ENCODE measurements around the gene TBC1D5. TPM values are rescaled to one million over a fixed set of nuclear protein-coding genes. Genes with fewer than 3 reads are reported as not detected.

The TBC1D5 gene
- total RNA-seq, 1 experiment from 2014 or later, result 33.9 TPM

DNA sequence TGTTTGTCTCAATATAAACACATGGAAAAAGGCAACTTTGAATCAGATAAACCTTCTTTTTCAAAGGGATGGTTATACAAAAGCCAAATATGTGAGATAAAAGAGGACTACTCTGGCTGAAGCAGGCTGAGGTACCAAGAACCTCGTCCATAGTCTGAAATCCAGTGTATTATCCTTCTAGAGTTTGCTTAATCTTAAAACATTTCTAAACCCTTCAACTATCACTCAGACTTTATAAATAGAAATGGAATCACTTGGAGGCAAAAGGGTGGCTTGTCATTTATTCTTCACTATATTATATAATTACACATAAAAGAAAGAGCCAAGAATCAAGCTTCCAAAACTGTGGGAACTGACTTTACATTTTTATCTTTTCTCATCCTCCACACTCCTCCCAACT, 554.1 kb downstream of the TBC1D5 start:
- TF ChIP-seq ZNF274 (IDR thresholded peaks at IDR 0.05; ENCODE audit: low read depth, low read length) (no peak), FOSL1 (IDR thresholded peaks at IDR 0.05; ENCODE audit: low read depth) (no peak), JUND (IDR thresholded peaks at IDR 0.05) (no peak), EZH2phosphoT487 (IDR thresholded peaks at IDR 0.05; ENCODE audit: borderline replicate concordance) (no peak), YY1 (IDR thresholded peaks at IDR 0.05; ENCODE audit: extremely low read depth, insufficient replicate concordance, low read depth, low read length) (no peak), SP1 (IDR thresholded peaks at IDR 0.05; ENCODE audit: low read depth) (no peak), SRF (IDR thresholded peaks at IDR 0.05; ENCODE audit: low read depth) (no peak), EGR1 (IDR thresholded peaks at IDR 0.05; ENCODE audit: low read depth) (no peak), CEBPB (IDR thresholded peaks at IDR 0.05; ENCODE audit: low read depth) (no peak), ZFX (IDR thresholded peaks at IDR 0.05) (no peak), TCF7L2 (IDR thresholded peaks at IDR 0.05; ENCODE audit: borderline replicate concordance, extremely low read depth, insufficient read depth, insufficient read length) (no peak), RAD21 (IDR thresholded peaks at IDR 0.05; ENCODE audit: low read depth) (no peak)
- TF ChIP-seq, protein P1, sequence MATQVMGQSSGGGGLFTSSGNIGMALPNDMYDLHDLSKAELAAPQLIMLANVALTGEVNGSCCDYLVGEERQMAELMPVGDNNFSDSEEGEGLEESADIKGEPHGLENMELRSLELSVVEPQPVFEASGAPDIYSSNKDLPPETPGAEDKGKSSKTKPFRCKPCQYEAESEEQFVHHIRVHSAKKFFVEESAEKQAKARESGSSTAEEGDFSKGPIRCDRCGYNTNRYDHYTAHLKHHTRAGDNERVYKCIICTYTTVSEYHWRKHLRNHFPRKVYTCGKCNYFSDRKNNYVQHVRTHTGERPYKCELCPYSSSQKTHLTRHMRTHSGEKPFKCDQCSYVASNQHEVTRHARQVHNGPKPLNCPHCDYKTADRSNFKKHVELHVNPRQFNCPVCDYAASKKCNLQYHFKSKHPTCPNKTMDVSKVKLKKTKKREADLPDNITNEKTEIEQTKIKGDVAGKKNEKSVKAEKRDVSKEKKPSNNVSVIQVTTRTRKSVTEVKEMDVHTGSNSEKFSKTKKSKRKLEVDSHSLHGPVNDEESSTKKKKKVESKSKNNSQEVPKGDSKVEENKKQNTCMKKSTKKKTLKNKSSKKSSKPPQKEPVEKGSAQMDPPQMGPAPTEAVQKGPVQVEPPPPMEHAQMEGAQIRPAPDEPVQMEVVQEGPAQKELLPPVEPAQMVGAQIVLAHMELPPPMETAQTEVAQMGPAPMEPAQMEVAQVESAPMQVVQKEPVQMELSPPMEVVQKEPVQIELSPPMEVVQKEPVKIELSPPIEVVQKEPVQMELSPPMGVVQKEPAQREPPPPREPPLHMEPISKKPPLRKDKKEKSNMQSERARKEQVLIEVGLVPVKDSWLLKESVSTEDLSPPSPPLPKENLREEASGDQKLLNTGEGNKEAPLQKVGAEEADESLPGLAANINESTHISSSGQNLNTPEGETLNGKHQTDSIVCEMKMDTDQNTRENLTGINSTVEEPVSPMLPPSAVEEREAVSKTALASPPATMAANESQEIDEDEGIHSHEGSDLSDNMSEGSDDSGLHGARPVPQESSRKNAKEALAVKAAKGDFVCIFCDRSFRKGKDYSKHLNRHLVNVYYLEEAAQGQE (IDR thresholded peaks at IDR 0.05; ENCODE audit: low read depth), result no peak
- TF ChIP-seq, protein P2, sequence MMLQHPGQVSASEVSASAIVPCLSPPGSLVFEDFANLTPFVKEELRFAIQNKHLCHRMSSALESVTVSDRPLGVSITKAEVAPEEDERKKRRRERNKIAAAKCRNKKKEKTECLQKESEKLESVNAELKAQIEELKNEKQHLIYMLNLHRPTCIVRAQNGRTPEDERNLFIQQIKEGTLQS (IDR thresholded peaks at IDR 0.05), result no peak
- Histone ChIP-seq H3K27ac (ENCODE audit: low read depth, low read length) (no peak overlapping the region), H3K9ac (ENCODE audit: low read length) (no peak overlapping the region), H3K4me1 (ENCODE audit: control insufficient read depth in 1 of 2, insufficient read depth in 2 of 2, low read length in 2 of 2) (peaks cover 3 to 13% of the 10 kb centered on the region in 2 experiments; a peak in 3 of 4 replicates), H3K79me2 (ENCODE audit: insufficient read depth, low read length) (no peaks in the 10 kb centered on the region), H2AFZ (ENCODE audit: low read depth, low read length, poor library complexity, severe bottlenecking) (no peak overlapping the region), H3K4me2 (ENCODE audit: low read length) (no peak overlapping the region), H3K36me3 (ENCODE audit: control insufficient read depth in 1 of 2, insufficient read depth in 2 of 2, low read length in 2 of 2) (no peaks in the 10 kb centered on the region), H3K9me2 (ENCODE audit: insufficient read depth) (no peaks in the 10 kb centered on the region), H4K20me1 (ENCODE audit: insufficient read depth) (no peaks in the 10 kb centered on the region), H3K9me3 (ENCODE audit: control insufficient read depth in 1 of 2, insufficient read depth in 1 of 2, low read depth in 1 of 2, low read length in 2 of 2) (no peaks in the 10 kb centered on the region), H3K27me3 (ENCODE audit: insufficient read depth, low read length) (no peaks in the 10 kb centered on the region), H3K4me3 (replicated peaks in 1 of 2; ENCODE audit: low read depth in 1 of 2, low read length in 2 of 2) (no peak overlapping the region)
- ATAC-seq, result no peak
- BruUV-seq (replicated peaks), result no TSS peak
- CTCF ChIA-PET, result no interaction called here
- POLR2A ChIA-PET, result no interaction called here
- no peak for DNase-seq (ENCODE audit: low read depth, low spot score)
- RAD21 ChIA-PET (ENCODE audit: low non-redundant PET in 1 of 2, low total read pairs in 2 of 2, uncharacterized antibody in 2 of 2, unreplicated experiment in 2 of 2), result no interaction called here
- intact Hi-C loops (cut with micrococcal nuclease), result no loop called here

Data from HCT116 (cell line).